Liver (tissue), 3 donors: Measurements from ENCODE around the gene CNTN5.

Experiments used
- ATF3 ChIP-seq: IDR thresholded peaks from 2 replicates; pipeline ENCODE4 v1.6.1; 2016; ENCODE audit warnings: antibody characterized with exemption
- CTCF ChIP-seq: fragments of 150-350 bp; IDR thresholded peaks from 2 replicates; pipeline ENCODE4 v1.5.1; 2017; ENCODE audit warnings: improper control_type of control experiment, low read depth, low read length; ENCODE audit not compliant: missing input control
- GABPA ChIP-seq, 2 donors: IDR thresholded peaks in 1 of 2; conservative IDR thresholded peaks in 1 of 2; 2 replicates each; pipeline ENCODE4 v1.6.1; 2016; ENCODE audit warnings: antibody characterized with exemption in 2 of 2, mild to moderate bottlenecking in 1 of 2, moderate library complexity in 1 of 2
- JUND ChIP-seq, 2 donors: IDR thresholded peaks; 2 replicates each; pipeline ENCODE4 v1.6.1; 2016; ENCODE audit warnings: antibody characterized with exemption in 2 of 2
- MAX ChIP-seq: IDR thresholded peaks from 2 replicates; pipeline ENCODE4 v1.6.1; 2016; ENCODE audit warnings: antibody characterized with exemption
- RAD21 ChIP-seq, 2 donors: IDR thresholded peaks; 2 replicates each; pipeline ENCODE4 v1.6.1; 2016; ENCODE audit warnings: antibody characterized with exemption in 2 of 2, mild to moderate bottlenecking in 2 of 2
- REST ChIP-seq: IDR thresholded peaks from 2 replicates; pipeline ENCODE4 v1.6.1; 2016; ENCODE audit warnings: antibody characterized with exemption, mild to moderate bottlenecking
- RXRA ChIP-seq, 2 donors: IDR thresholded peaks; 2 replicates each; pipeline ENCODE4 v1.6.1; 2017 to 2018; ENCODE audit warnings: antibody characterized with exemption in 2 of 2, mild to moderate bottlenecking in 1 of 2
- SP1 ChIP-seq: IDR thresholded peaks from 2 replicates; pipeline ENCODE4 v1.6.1; 2018; ENCODE audit warnings: antibody characterized with exemption, mild to moderate bottlenecking
- TAF1 ChIP-seq: conservative IDR thresholded peaks from 2 replicates; pipeline ENCODE4 v1.6.1; 2016; ENCODE audit warnings: antibody characterized with exemption, mild to moderate bottlenecking
- YY1 ChIP-seq: IDR thresholded peaks from 2 replicates; pipeline ENCODE4 v1.6.1; 2016; ENCODE audit warnings: antibody characterized with exemption, mild to moderate bottlenecking
- ZBTB33 ChIP-seq: IDR thresholded peaks from 2 replicates; pipeline ENCODE4 v1.6.1; 2016; ENCODE audit warnings: antibody characterized with exemption
- donor health status: healthy.
- donor health status: healthy.

- no peak for TF ChIP-seq CTCF
- TF ChIP-seq RAD21 (IDR thresholded peaks at IDR 0.05) = no peak
- no peak for TF ChIP-seq REST
- no peak for TF ChIP-seq GABPA (IDR thresholded peaks at IDR 0.05 in 1 of 2, conservative IDR thresholded peaks at IDR 0.05 in 1 of 2)
- TF ChIP-seq ATF3 = no peak
- no peak for TF ChIP-seq MAX
- TF ChIP-seq YY1 = no peak
- no peak for TF ChIP-seq TAF1
- TF ChIP-seq RXRA (IDR thresholded peaks at IDR 0.05) = no peak
- no peak for TF ChIP-seq JUND (IDR thresholded peaks at IDR 0.05)
- TF ChIP-seq ZBTB33 = no peak
- TF ChIP-seq SP1 = no peak
Observed at GRCh38 chr11:99098751-99099150, 78.0 kb downstream of the CNTN5 start.
